ENCODE data around the gene PFN3. TPM values are rescaled to one million over a fixed set of nuclear protein-coding genes. Genes with fewer than 3 reads are reported as not detected.

The PFN3 gene
- total RNA-seq, 1 experiment from 2014 or later = not detected

GRCh38 chr5:177404641-177405179 lies 4.2 kb upstream of the PFN3 start:
- TF ChIP-seq CTCF (IDR thresholded peaks at IDR 0.05; ENCODE audit: unreplicated experiment) = no peak
- BruUV-seq (replicated peaks) = no TSS peak
- intact Hi-C loops (cut with micrococcal nuclease; ENCODE audit: unreplicated experiment) = loop anchor here (2.0 kb wide), 1 partner anchor 96 kb away; no protein-coding TSS in a partner anchor
- CTCF ChIA-PET = interaction anchor here (0.9 to 5.2 kb wide), 16 partner anchors 12 to 96 kb away, joined by 3 to 94 read pairs (median 11); partner anchors contain the start of genes GRK6, LMAN2 and PRR7
- Mint-ChIP-seq H3K27me3 (ENCODE audit: unreplicated experiment) (no peaks in the 10 kb centered on the region), H3K4me1 (ENCODE audit: low read depth, unreplicated experiment) (peaks cover 9% of the 10 kb centered on the region), H3K4me3 (ENCODE audit: low read depth, unreplicated experiment) (peak overlapping the region; percentile 77), H3K36me3 (ENCODE audit: insufficient read depth, unreplicated experiment) (peaks cover 35% of the 10 kb centered on the region), H3K9me3 (ENCODE audit: low read depth, unreplicated experiment) (no peaks in the 10 kb centered on the region), H3K27ac (ENCODE audit: unreplicated experiment) (peak overlapping the region; percentile 60)
- DNase-seq = no peak

DNA sequence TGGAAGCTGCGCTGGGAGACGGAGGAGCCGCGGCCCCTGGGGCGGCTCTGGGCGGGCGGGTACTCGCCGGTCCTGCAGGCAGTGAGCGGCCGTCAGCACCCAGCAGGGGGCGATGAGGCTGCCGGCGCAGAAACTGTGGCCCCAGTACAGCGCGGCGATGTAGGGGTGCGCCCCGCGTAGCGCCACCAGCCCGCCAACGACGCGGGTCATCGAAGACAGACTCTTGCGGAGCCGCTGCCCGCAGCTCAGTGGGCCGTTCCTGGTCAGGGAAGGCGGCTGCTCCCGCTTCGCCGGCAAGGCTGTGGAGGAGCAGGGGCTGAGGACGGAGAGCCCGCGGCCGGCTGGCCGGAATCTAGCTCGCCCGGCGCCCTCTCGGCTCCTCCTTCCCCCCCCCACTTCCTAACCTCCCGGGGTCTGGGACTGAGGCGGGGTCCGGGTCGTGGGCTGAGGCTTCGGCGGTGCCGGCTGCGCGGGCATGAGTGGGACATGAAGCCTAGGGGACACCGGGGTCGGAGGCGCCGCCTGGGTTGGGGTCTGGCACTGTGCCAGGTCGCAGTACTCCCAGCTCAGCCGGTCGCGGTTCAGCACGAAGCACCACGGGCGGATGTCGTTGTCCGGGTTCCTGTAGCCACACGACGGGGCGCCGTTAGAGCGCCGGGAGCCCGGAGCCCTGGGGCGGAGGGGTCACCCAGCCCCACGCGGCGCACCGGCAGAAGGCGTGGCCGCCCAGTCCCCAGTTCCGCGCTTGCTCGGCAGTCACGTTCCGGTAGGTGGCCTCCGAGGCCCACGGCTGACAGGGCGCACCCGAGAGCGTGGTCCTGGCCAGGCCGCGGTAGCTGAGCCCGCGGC lies 3.6 kb upstream of the PFN3 start:
- peak overlapping the region; percentile 67 for H3K27ac Mint-ChIP-seq (ENCODE audit: unreplicated experiment)
- peak; percentile 92 for DNase-seq
- H3K4me3 Mint-ChIP-seq (ENCODE audit: low read depth, unreplicated experiment) = peak overlapping the region; percentile 77
- no peaks in the 10 kb centered on the region for H3K27me3 Mint-ChIP-seq (ENCODE audit: unreplicated experiment)
- H3K4me1 Mint-ChIP-seq (ENCODE audit: low read depth, unreplicated experiment) = peaks cover 9% of the 10 kb centered on the region
- H3K9me3 Mint-ChIP-seq (ENCODE audit: low read depth, unreplicated experiment) = no peaks in the 10 kb centered on the region
- peaks cover 35% of the 10 kb centered on the region for H3K36me3 Mint-ChIP-seq (ENCODE audit: insufficient read depth, unreplicated experiment)
- CTCF ChIA-PET = interaction anchor here (0.9 to 5.2 kb wide), 20 partner anchors 12 to 102 kb away, joined by 3 to 94 read pairs (median 12); partner anchors contain the start of genes GRK6, LMAN2 and PRR7
- intact Hi-C loops (cut with micrococcal nuclease; ENCODE audit: unreplicated experiment) = loop anchor here (2.0 kb wide), 2 partner anchors 51 to 97 kb away; no protein-coding TSS in a partner anchor
- no TSS peak for BruUV-seq (replicated peaks)
- peak; percentile 90 for TF ChIP-seq CTCF (IDR thresholded peaks at IDR 0.05; ENCODE audit: unreplicated experiment)

GRCh38 chr5:177403102-177403791 lies 2.8 kb upstream of the PFN3 start:
- peak overlapping the region; percentile 77 for H3K4me3 Mint-ChIP-seq (ENCODE audit: low read depth, unreplicated experiment)
- H3K9me3 Mint-ChIP-seq (ENCODE audit: low read depth, unreplicated experiment) = no peaks in the 10 kb centered on the region
- peak overlapping the region; percentile 67 for H3K27ac Mint-ChIP-seq (ENCODE audit: unreplicated experiment)
- peaks cover 35% of the 10 kb centered on the region for H3K36me3 Mint-ChIP-seq (ENCODE audit: insufficient read depth, unreplicated experiment)
- no peaks in the 10 kb centered on the region for H3K27me3 Mint-ChIP-seq (ENCODE audit: unreplicated experiment)
- peak; percentile 44 for DNase-seq
- no TSS peak for BruUV-seq (replicated peaks)
- intact Hi-C loops (cut with micrococcal nuclease; ENCODE audit: unreplicated experiment) = loop anchor here (2.0 kb wide), 1 partner anchor 52 kb away; no protein-coding TSS in a partner anchor
- CTCF ChIA-PET = interaction anchor here (0.9 to 5.2 kb wide), 23 partner anchors 12 to 316 kb away, joined by 3 to 94 read pairs (median 7); partner anchors contain the start of genes FGFR4, GRK6, LMAN2 and PRR7
- H3K4me1 Mint-ChIP-seq (ENCODE audit: low read depth, unreplicated experiment) = peaks cover 9% of the 10 kb centered on the region
- no peak for TF ChIP-seq CTCF (IDR thresholded peaks at IDR 0.05; ENCODE audit: unreplicated experiment)
